GM19467 (cell line): ENCODE results near the gene GBF1.
"Not testable (repeated sequence)": the region's sequence is repeated elsewhere in the genome, so short reads cannot be mapped to it uniquely, and the experiment has no call there.

ENCODE experiments used
- ATAC-seq: cut with Tn5 transposase; IDR thresholded peaks from one replicate; pipeline ENCODE4 v1.9.1; 2021; ENCODE audit warnings: mild to moderate bottlenecking, moderate library complexity; ENCODE audit not compliant: unreplicated experiment

GBF1 gene

GRCh38 chr10:102245082-102245931 lies at the start of gene GBF1:
TSS of gene GBF1 (plus strand) at chr10:102245532. CDS start at chr10:102258939, 13,407 bp downstream.
- ATAC-seq = peak; percentile 92

GRCh38 chr10:102196893-102197292 lies 48.4 kb upstream of the GBF1 start:
- ATAC-seq = no peak

GRCh38 chr10:102198027-102198426 lies 47.3 kb upstream of the GBF1 start:
- no peak for ATAC-seq

GRCh38 chr10:102200751-102201640 lies 44.3 kb upstream of the GBF1 start:
- no peak for ATAC-seq

GRCh38 chr10:102202386-102202785 lies 42.9 kb upstream of the GBF1 start:
- no peak for ATAC-seq

- ATAC-seq = no peak
Observed at GRCh38 chr10:102208311-102209035, 36.9 kb upstream of the GBF1 start.

- ATAC-seq = no peak
Observed at GRCh38 chr10:102211615-102212299, 33.6 kb upstream of the GBF1 start.

GRCh38 chr10:102213599-102213998 lies 31.7 kb upstream of the GBF1 start:
- not testable (repeated sequence) for ATAC-seq

GRCh38 chr10:102219370-102219769 lies 26.0 kb upstream of the GBF1 start:
- no peak for ATAC-seq

- ATAC-seq = no peak
Observed at GRCh38 chr10:102220612-102221011, 24.7 kb upstream of the GBF1 start.

- ATAC-seq = no peak
Observed at GRCh38 chr10:102222797-102223196, 22.5 kb upstream of the GBF1 start.

- ATAC-seq = peak; percentile 80
Observed at GRCh38 chr10:102225646-102226541, 19.4 kb upstream of the GBF1 start, which contains the start of gene ELOVL3. TSS of gene ELOVL3 (plus strand) at chr10:102226299. CDS start at chr10:102226549, 250 bp downstream.

GRCh38 chr10:102226542-102226870 lies 18.8 kb upstream of the GBF1 start:
- no peak for ATAC-seq

- no peak for ATAC-seq
Observed at GRCh38 chr10:102227050-102227449, 18.3 kb upstream of the GBF1 start.

GRCh38 chr10:102229810-102230263 lies 15.5 kb upstream of the GBF1 start:
- ATAC-seq = no peak

GRCh38 chr10:102230264-102230860 lies 15.0 kb upstream of the GBF1 start:
- no peak for ATAC-seq

- ATAC-seq = no peak
Observed at GRCh38 chr10:102230861-102231356, 14.4 kb upstream of the GBF1 start.

- ATAC-seq = no peak
Observed at GRCh38 chr10:102231357-102232318, 13.7 kb upstream of the GBF1 start.
